ENCODE results near the gene SCN1A. TPM values are rescaled to one million over a fixed set of nuclear protein-coding genes. Genes with fewer than 3 reads are reported as not detected.

Gene SCN1A
- total and polyA plus RNA-seq, 2 of the 13 experiments (the other 11 are each of a cell fraction or from before 2014, with no cell fraction given): 19.9 to 39.4 TPM

GRCh38 chr2:165950438-165950837 is 177.4 kb downstream of the SCN1A start:
- BruUV-seq (replicated peaks): no TSS peak
- H3K4me1 ChIP-seq (ENCODE audit: insufficient read depth, low read length): peaks cover 52% of the 10 kb centered on the region
- intact Hi-C loops (cut with micrococcal nuclease; ENCODE audit: unreplicated experiment) (loop anchor here (5.0 kb wide), 2 partner anchors 282 to 422 kb away; no protein-coding TSS in a partner anchor), in situ Hi-C loops (cut with HindIII; ENCODE audit: extremely low pct_ligation_motif_present, low pct_unique_long_range_greater_than_20kb) (loop anchor here (5.0 kb wide), 3 partner anchors 177 to 467 kb away; partner anchors contain the start of gene SCN1A)
- H3K9ac ChIP-seq (ENCODE audit: insufficient read depth, low read depth, low read length): no peak overlapping the region
- H3K4me3 ChIP-seq (replicated peaks in 1 of 3; ENCODE audit: insufficient read depth in 1 of 3, low read depth in 2 of 3, low read length in 3 of 3): peak overlapping the region in 2 of 3 experiments; percentile 5 to 91; a peak in 2 of 6 replicates
- H3K9me3 ChIP-seq (ENCODE audit: low read length): no peaks in the 10 kb centered on the region
- peak; percentile 41 for DNase-seq (ENCODE audit: low spot score)
- H3K27me3 ChIP-seq (ENCODE audit: control insufficient read depth in 1 of 2, insufficient read depth in 2 of 2, low read length in 2 of 2): no peaks in the 10 kb centered on the region; a peak in 1 of 5 replicates
- H4K20me1 ChIP-seq (ENCODE audit: insufficient read depth, low read length): peaks cover 27% of the 10 kb centered on the region
- FAIRE-seq: peak; percentile 39
- ChIA-PET CTCF (ENCODE audit: low intra/inter-chr PET ratio, low total read pairs) (no interaction called here), POLR2A (interaction anchor here (1.2 kb wide), 1 partner anchor 184 kb away, joined by 4 read pairs; no protein-coding TSS in a partner anchor)
- WGBS (ENCODE audit: low lambda C conversion rate): 53% methylated on average over 3 of the region's 3 CpGs
- ATAC-seq: no peak
- peaks cover 55% of the 10 kb centered on the region for H3K79me2 ChIP-seq (ENCODE audit: insufficient read depth, low read length)
- H3K4me2 ChIP-seq (ENCODE audit: low read depth, low read length): peak overlapping the region; percentile 73
- peaks cover 7 to 33% of the 10 kb centered on the region in 2 experiments for H3K36me3 ChIP-seq (replicated peaks in 1 of 2; ENCODE audit: control insufficient read depth in 1 of 2, insufficient read depth in 2 of 2, low read length in 2 of 2)
- H3K27ac ChIP-seq (ENCODE audit: extremely low read length, insufficient read depth, low read length): peak overlapping the region; percentile 18
- no peak overlapping the region for H2AFZ ChIP-seq (ENCODE audit: low read length)
- TF ChIP-seq LCORL (IDR thresholded peaks at IDR 0.05) (peak; percentile 38; the same call in 1 of the 2 replicates), LCORL (CRISPR knock-in tag; IDR thresholded peaks at IDR 0.05) (peak; percentile 48; the same call in 1 of the 2 replicates), MXI1 (IDR thresholded peaks at IDR 0.05; ENCODE audit: borderline replicate concordance, low read depth, low read length) (no peak), SOX5 (CRISPR knock-in tag; IDR thresholded peaks at IDR 0.05; ENCODE audit: borderline replicate concordance) (0 out of 2 replicates have a peak, but pooled peaks have one; percentile 34), NFRKB (IDR thresholded peaks at IDR 0.05) (no peak), KLF9 (CRISPR knock-in tag; IDR thresholded peaks at IDR 0.05; ENCODE audit: low read depth) (no peak), ZNF639 (CRISPR knock-in tag; conservative IDR thresholded peaks at IDR 0.05) (no peak), FOXJ3 (CRISPR knock-in tag; IDR thresholded peaks at IDR 0.05; ENCODE audit: borderline replicate concordance) (peak; percentile 45; the same call in 1 of the 2 replicates), RELA (CRISPR knock-in tag; IDR thresholded peaks at IDR 0.05) (no peak), JUNB (CRISPR knock-in tag; IDR thresholded peaks at IDR 0.05; ENCODE audit: borderline replicate concordance) (no peak), ETV5 (CRISPR knock-in tag; IDR thresholded peaks at IDR 0.05; ENCODE audit: borderline replicate concordance) (no peak), ZNF20 (CRISPR knock-in tag; IDR thresholded peaks at IDR 0.05) (no peak), ZBTB33 (CRISPR knock-in tag; IDR thresholded peaks at IDR 0.05) (peak; percentile 8; the same call in 1 of the 2 replicates), NCOR1 (IDR thresholded peaks at IDR 0.05; ENCODE audit: borderline replicate concordance, low read length) (no peak), ZUFSP (CRISPR knock-in tag; IDR thresholded peaks at IDR 0.05; ENCODE audit: borderline replicate concordance) (no peak), NR2C2 (CRISPR knock-in tag; IDR thresholded peaks at IDR 0.05; ENCODE audit: borderline replicate concordance) (no peak), NR2F2 (IDR thresholded peaks at IDR 0.05; ENCODE audit: borderline replicate concordance, low read depth) (no peak), GZF1 (CRISPR knock-in tag; IDR thresholded peaks at IDR 0.05) (no peak)
